Trophoblast cell (in vitro differentiated cells and primary cell): Measurements from ENCODE around the gene TRAF2.

Experiments used
- DNase-seq, 2 donors: peaks; one replicate each; pipeline ENCODE4 v3.0.0-alpha.2; 2016
- H2AFZ ChIP-seq: 2 replicates; pipeline ENCODE4 v1.6.1; 2013; ENCODE audit warnings: low read length, moderate library complexity, mild to moderate bottlenecking; ENCODE audit not compliant: insufficient read depth, poor library complexity
- H2AK5ac ChIP-seq: 2 replicates; pipeline ENCODE4 v1.6.1; 2013; ENCODE audit warnings: mild to moderate bottlenecking, low read length
- H2BK120ac ChIP-seq: 2 replicates; pipeline ENCODE4 v1.6.1; 2013; ENCODE audit warnings: low read length, mild to moderate bottlenecking, moderate library complexity; ENCODE audit not compliant: insufficient read depth, poor library complexity
- H2BK12ac ChIP-seq: 2 replicates; pipeline ENCODE4 v1.6.1; 2013; ENCODE audit warnings: mild to moderate bottlenecking, low read length, moderate library complexity
- H2BK5ac ChIP-seq: 2 replicates; pipeline ENCODE4 v1.6.1; 2013; ENCODE audit warnings: low read length, low read depth, moderate library complexity, mild to moderate bottlenecking; ENCODE audit not compliant: poor library complexity
- H3K14ac ChIP-seq: 2 replicates; pipeline ENCODE4 v1.6.1; 2013; ENCODE audit warnings: mild to moderate bottlenecking, low read length
- H3K18ac ChIP-seq: 2 replicates; pipeline ENCODE4 v1.6.1; 2013; ENCODE audit warnings: mild to moderate bottlenecking, low read length
- H3K23ac ChIP-seq: 2 replicates; pipeline ENCODE4 v1.6.1; 2013; ENCODE audit warnings: low read length
- H3K27ac ChIP-seq: 2 replicates; pipeline ENCODE4 v1.5.1; 2013; ENCODE audit warnings: low read depth, mild to moderate bottlenecking, inconsistent platforms, low read length, moderate library complexity
- H3K27me3 ChIP-seq: 2 replicates; pipeline ENCODE4 v1.6.1; 2013; ENCODE audit warnings: inconsistent platforms, mild to moderate bottlenecking, low read length, moderate library complexity; ENCODE audit not compliant: insufficient read depth
- H3K36me3 ChIP-seq, 2 experiments: 1 replicate in 1 of 2; 2 replicates in 1 of 2; pipeline ENCODE4 v1.6.1; 2013; ENCODE audit warnings: low read length in 2 of 2, mild to moderate bottlenecking in 2 of 2, moderate library complexity in 1 of 2; ENCODE audit not compliant: insufficient read depth in 2 of 2, control insufficient read depth in 1 of 2
- H3K4ac ChIP-seq: 2 replicates; pipeline ENCODE4 v1.6.1; 2013; ENCODE audit warnings: low read depth, mild to moderate bottlenecking, low read length, moderate library complexity
- H3K4me1 ChIP-seq, 2 experiments: 1 replicate in 1 of 2; 2 replicates in 1 of 2; pipeline ENCODE4 v1.6.1; 2013; ENCODE audit warnings: low read length in 2 of 2, mild to moderate bottlenecking in 2 of 2, moderate library complexity in 1 of 2; ENCODE audit not compliant: insufficient read depth in 2 of 2, control insufficient read depth in 1 of 2
- H3K4me2 ChIP-seq: 2 replicates; pipeline ENCODE4 v1.6.1; 2013; ENCODE audit warnings: inconsistent platforms, mild to moderate bottlenecking, low read length, moderate library complexity
- H3K4me3 ChIP-seq: 2 replicates; pipeline ENCODE4 v1.5.1; 2013; ENCODE audit warnings: mild to moderate bottlenecking, low read depth, low read length, inconsistent platforms
- H3K79me1 ChIP-seq: one replicate; pipeline ENCODE4 v1.6.1; 2013; ENCODE audit warnings: low read length
- H3K79me2 ChIP-seq: 2 replicates; pipeline ENCODE4 v1.6.1; 2013; ENCODE audit warnings: low read length, mild to moderate bottlenecking; ENCODE audit not compliant: control insufficient read depth, insufficient read depth, poor library complexity
- H3K9ac ChIP-seq: 2 replicates; pipeline ENCODE4 v1.6.1; 2013; ENCODE audit warnings: mild to moderate bottlenecking, low read length
- H3K9me3 ChIP-seq: 2 replicates; pipeline ENCODE4 v1.6.1; 2013; ENCODE audit warnings: low read depth, mild to moderate bottlenecking, control low read depth, inconsistent platforms, low read length; ENCODE audit not compliant: insufficient read depth
- H4K12ac ChIP-seq: 2 replicates; pipeline ENCODE4 v1.6.1; 2013; ENCODE audit warnings: low read depth, mild to moderate bottlenecking, low read length, moderate library complexity
- H4K8ac ChIP-seq: 2 replicates; pipeline ENCODE4 v1.6.1; 2013; ENCODE audit warnings: low read depth, mild to moderate bottlenecking, low read length, moderate library complexity
- H4K91ac ChIP-seq: one replicate; pipeline ENCODE4 v1.6.1; 2013; ENCODE audit warnings: low read depth, mild to moderate bottlenecking, low read length, moderate library complexity
- WGBS: extraction: QIAGEN DNeasy Blood & Tissue Kit; methylation state at CpG from one replicate; pipeline ENCODE4 v1.1.7; 2013; ENCODE audit warnings: missing lambda C conversion rate; ENCODE audit not compliant: insufficient read length, insufficient coverage; ENCODE audit errors: extremely low coverage; 5-methylcytosine and 5-hydroxymethylcytosine counted together

TRAF2 gene

GRCh38 chr9:136917902-136918301, 31.6 kb downstream of the TRAF2 start:
- no peak overlapping the region for H2BK120ac ChIP-seq
- no peak for DNase-seq
- no CpG with 5 or more reads among the region's 11 CpGs for WGBS
- no peaks in the 10 kb centered on the region for H3K4me1 ChIP-seq
- no peak overlapping the region for H2AK5ac ChIP-seq
- no peak overlapping the region for H2BK5ac ChIP-seq
- no peak overlapping the region for H3K14ac ChIP-seq
- H3K27me3 ChIP-seq = no peaks in the 10 kb centered on the region
- no peak overlapping the region for H4K8ac ChIP-seq
- no peak overlapping the region for H3K9ac ChIP-seq
- no peak overlapping the region for H3K4ac ChIP-seq
- H3K27ac ChIP-seq = no peak overlapping the region
- no peak overlapping the region for H2BK12ac ChIP-seq
- peaks cover 60 to 73% of the 10 kb centered on the region in 2 experiments for H3K36me3 ChIP-seq
- H3K4me3 ChIP-seq = no peak overlapping the region
- H3K23ac ChIP-seq = no peak overlapping the region
- H3K9me3 ChIP-seq = peaks cover 4% of the 10 kb centered on the region
- no peak overlapping the region for H4K91ac ChIP-seq
- no peak overlapping the region for H3K4me2 ChIP-seq
- H4K12ac ChIP-seq = no peak overlapping the region
- H3K79me2 ChIP-seq = no peaks in the 10 kb centered on the region
- no peak overlapping the region for H3K18ac ChIP-seq
- H2AFZ ChIP-seq = no peak overlapping the region
- H3K79me1 ChIP-seq = no peaks in the 10 kb centered on the region

- Histone ChIP-seq H3K79me1 (no peaks in the 10 kb centered on the region), H3K27ac (no peak overlapping the region), H2BK120ac (no peak overlapping the region), H3K23ac (no peak overlapping the region), H3K79me2 (no peaks in the 10 kb centered on the region), H3K4me1 (peaks cover 0 to 1% of the 10 kb centered on the region in 2 experiments), H3K4me2 (no peak overlapping the region), H4K8ac (no peak overlapping the region), H2BK12ac (no peak overlapping the region), H3K9me3 (peaks cover 4% of the 10 kb centered on the region), H3K4ac (no peak overlapping the region), H2AK5ac (no peak overlapping the region), H4K91ac (no peak overlapping the region), H3K14ac (no peak overlapping the region), H2BK5ac (no peak overlapping the region), H3K9ac (no peak overlapping the region), H3K18ac (no peak overlapping the region), H2AFZ (no peak overlapping the region), H3K4me3 (no peak overlapping the region), H3K36me3 (peaks cover 62 to 71% of the 10 kb centered on the region in 2 experiments), H4K12ac (no peak overlapping the region), H3K27me3 (no peaks in the 10 kb centered on the region)
- WGBS = no CpG with 5 or more reads among the region's 15 CpGs
- DNase-seq = no peak
Observed at GRCh38 chr9:136920069-136920468, 33.8 kb downstream of the TRAF2 start.

GRCh38 chr9:136920734-136921231, 34.5 kb downstream of the TRAF2 start:
- no peak overlapping the region for H2AFZ ChIP-seq
- H3K4me2 ChIP-seq = no peak overlapping the region
- peaks cover 1% of the 10 kb centered on the region for H3K79me1 ChIP-seq
- H3K79me2 ChIP-seq = no peaks in the 10 kb centered on the region
- H3K36me3 ChIP-seq = peaks cover 60 to 71% of the 10 kb centered on the region in 2 experiments
- H3K9me3 ChIP-seq = peaks cover 4% of the 10 kb centered on the region
- no peak overlapping the region for H3K27ac ChIP-seq
- H3K9ac ChIP-seq = no peak overlapping the region
- no peak overlapping the region for H2BK5ac ChIP-seq
- H4K12ac ChIP-seq = no peak overlapping the region
- H3K4ac ChIP-seq = no peak overlapping the region
- no peak for DNase-seq
- peaks cover 4 to 7% of the 10 kb centered on the region in 2 experiments for H3K4me1 ChIP-seq
- H4K91ac ChIP-seq = no peak overlapping the region
- no peak overlapping the region for H2BK12ac ChIP-seq
- no peak overlapping the region for H3K23ac ChIP-seq
- no peak overlapping the region for H3K14ac ChIP-seq
- no peak overlapping the region for H3K4me3 ChIP-seq
- WGBS = no CpG with 5 or more reads among the region's 14 CpGs
- H3K18ac ChIP-seq = no peak overlapping the region
- H2BK120ac ChIP-seq = no peak overlapping the region
- H2AK5ac ChIP-seq = no peak overlapping the region
- H4K8ac ChIP-seq = no peak overlapping the region
- H3K27me3 ChIP-seq = no peaks in the 10 kb centered on the region

GRCh38 chr9:136921307-136921706, 35.0 kb downstream of the TRAF2 start:
- Histone ChIP-seq H3K27ac (no peak overlapping the region), H3K36me3 (peaks cover 59 to 71% of the 10 kb centered on the region in 2 experiments), H3K9ac (no peak overlapping the region), H2BK120ac (no peak overlapping the region), H3K9me3 (peaks cover 4% of the 10 kb centered on the region), H2AK5ac (no peak overlapping the region), H3K27me3 (no peaks in the 10 kb centered on the region), H3K4me1 (peaks cover 8 to 11% of the 10 kb centered on the region in 2 experiments), H4K12ac (no peak overlapping the region), H3K18ac (no peak overlapping the region), H3K79me1 (peaks cover 5% of the 10 kb centered on the region), H3K23ac (no peak overlapping the region), H3K4me3 (no peak overlapping the region), H3K4ac (no peak overlapping the region), H2BK5ac (no peak overlapping the region), H4K8ac (no peak overlapping the region), H2BK12ac (no peak overlapping the region), H3K4me2 (no peak overlapping the region), H4K91ac (no peak overlapping the region), H2AFZ (no peak overlapping the region), H3K14ac (no peak overlapping the region), H3K79me2 (no peaks in the 10 kb centered on the region)
- no CpG with 5 or more reads among the region's 11 CpGs for WGBS
- no peak for DNase-seq
